Fibroblast of pulmonary artery (primary cell): ENCODE data around the gene UBE3A.
A peak's percentile ranks its signal among the peaks of the same experiment; 100 is the strongest.

Experiments
- DNase-seq: peaks from one replicate; pipeline ENCODE4 v3.0.0-alpha.2; 2010; ENCODE audit warnings: low read depth
- H3K4me3 ChIP-seq: replicated peaks from 2 replicates; pipeline ENCODE4 v1.5.1; 2011; ENCODE audit warnings: low read depth, mild to moderate bottlenecking, control low read depth, low read length, moderate library complexity
- CTCF ChIP-seq: IDR thresholded peaks from 2 replicates; pipeline ENCODE4 v1.5.1; 2011; ENCODE audit warnings: mild to moderate bottlenecking, control low read depth, low read length, inconsistent platforms; ENCODE audit errors: missing control alignments

The UBE3A gene

DNA sequence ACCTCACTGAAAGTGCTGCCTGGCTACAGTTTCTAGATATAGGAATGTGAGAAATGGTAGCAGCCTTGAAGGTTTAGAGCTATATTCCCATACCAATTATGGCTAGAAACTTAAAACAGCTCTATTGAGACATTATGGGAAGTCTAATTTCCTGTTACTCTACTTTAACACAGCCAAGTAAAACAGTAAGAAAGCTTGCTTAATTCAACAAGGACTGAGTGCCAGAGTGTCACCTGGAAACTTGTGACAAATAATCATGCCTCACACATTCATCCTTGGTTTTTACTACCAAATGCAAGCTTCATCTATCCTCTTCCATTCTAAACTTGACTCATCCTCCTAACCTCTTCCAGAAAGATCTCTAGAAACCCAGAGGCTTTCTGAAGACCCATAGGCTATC is 41.7 kb downstream of the UBE3A start:
- no peak for TF ChIP-seq CTCF
- peak; percentile 38 for DNase-seq
- no peak overlapping the region for H3K4me3 ChIP-seq

GRCh38 chr15:25394898-25395297 is 43.9 kb downstream of the UBE3A start:
- no peak overlapping the region for H3K4me3 ChIP-seq
- TF ChIP-seq CTCF: no peak
- DNase-seq: no peak

GRCh38 chr15:25392806-25393205 is 46.0 kb downstream of the UBE3A start:
- no peak for DNase-seq
- TF ChIP-seq CTCF: no peak
- no peak overlapping the region for H3K4me3 ChIP-seq

GRCh38 chr15:25391971-25392721 is 46.7 kb downstream of the UBE3A start:
- TF ChIP-seq CTCF: no peak
- H3K4me3 ChIP-seq: peak overlapping the region; percentile 6
- DNase-seq: peak; percentile 55

GRCh38 chr15:25385986-25386385 is 52.8 kb downstream of the UBE3A start:
- no peak overlapping the region for H3K4me3 ChIP-seq
- no peak for DNase-seq
- no peak for TF ChIP-seq CTCF

GRCh38 chr15:25381579-25381978 is 57.2 kb downstream of the UBE3A start:
- no peak for DNase-seq
- TF ChIP-seq CTCF: no peak

GRCh38 chr15:25378501-25378901 is 60.3 kb downstream of the UBE3A start:
- no peak for TF ChIP-seq CTCF
- DNase-seq: peak; percentile 29
- H3K4me3 ChIP-seq: no peak overlapping the region

More at GRCh38 chr15:25381579-25381978, 57.2 kb downstream of the UBE3A start:
- H3K4me3 ChIP-seq: no peak overlapping the region
